NB4 (cell line): ENCODE data around the gene MPDU1.

ENCODE experiments used
- MYC ChIP-seq: IDR thresholded peaks from 2 replicates; pipeline ENCODE4 v1.6.1; 2011; ENCODE audit warnings: low read depth, low read length
- POLR2A ChIP-seq: IDR thresholded peaks from 2 replicates; pipeline ENCODE4 v1.6.1; 2011; ENCODE audit warnings: mild to moderate bottlenecking; ENCODE audit not compliant: insufficient read length; ENCODE audit errors: extremely low read depth
- TF ChIP-seq, protein P1 (sequence below): IDR thresholded peaks from 2 replicates; pipeline ENCODE4 v1.6.1; 2011; ENCODE audit warnings: low read depth, low read length
- TF ChIP-seq, protein P2 (sequence below): IDR thresholded peaks from one replicate; pipeline ENCODE4 v1.5.1; 2012; ENCODE audit warnings: low read depth, low read length

DNA sequence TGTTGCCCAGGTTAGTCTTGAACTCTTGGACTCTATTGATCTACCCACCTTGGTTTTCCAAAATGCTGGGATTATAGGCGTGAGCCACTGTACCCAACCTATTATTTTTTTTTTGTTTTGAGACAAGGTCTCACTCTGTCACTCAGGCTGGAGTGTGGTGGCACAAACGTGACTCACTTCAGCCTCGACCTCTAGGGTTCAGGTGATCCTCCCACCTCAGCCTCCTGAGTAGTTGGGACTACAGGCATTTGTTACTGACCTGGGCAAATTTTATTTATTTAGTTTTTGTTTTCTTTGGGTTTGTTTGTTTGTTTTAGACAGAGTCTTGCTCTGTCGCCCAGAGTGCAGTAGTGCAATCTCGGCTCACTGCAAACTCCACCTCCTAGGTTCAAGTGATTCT lies 40.0 kb downstream of the MPDU1 start:
- TF ChIP-seq, protein P1, sequence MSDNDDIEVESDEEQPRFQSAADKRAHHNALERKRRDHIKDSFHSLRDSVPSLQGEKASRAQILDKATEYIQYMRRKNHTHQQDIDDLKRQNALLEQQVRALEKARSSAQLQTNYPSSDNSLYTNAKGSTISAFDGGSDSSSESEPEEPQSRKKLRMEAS: no peak
- TF ChIP-seq, protein P2, sequence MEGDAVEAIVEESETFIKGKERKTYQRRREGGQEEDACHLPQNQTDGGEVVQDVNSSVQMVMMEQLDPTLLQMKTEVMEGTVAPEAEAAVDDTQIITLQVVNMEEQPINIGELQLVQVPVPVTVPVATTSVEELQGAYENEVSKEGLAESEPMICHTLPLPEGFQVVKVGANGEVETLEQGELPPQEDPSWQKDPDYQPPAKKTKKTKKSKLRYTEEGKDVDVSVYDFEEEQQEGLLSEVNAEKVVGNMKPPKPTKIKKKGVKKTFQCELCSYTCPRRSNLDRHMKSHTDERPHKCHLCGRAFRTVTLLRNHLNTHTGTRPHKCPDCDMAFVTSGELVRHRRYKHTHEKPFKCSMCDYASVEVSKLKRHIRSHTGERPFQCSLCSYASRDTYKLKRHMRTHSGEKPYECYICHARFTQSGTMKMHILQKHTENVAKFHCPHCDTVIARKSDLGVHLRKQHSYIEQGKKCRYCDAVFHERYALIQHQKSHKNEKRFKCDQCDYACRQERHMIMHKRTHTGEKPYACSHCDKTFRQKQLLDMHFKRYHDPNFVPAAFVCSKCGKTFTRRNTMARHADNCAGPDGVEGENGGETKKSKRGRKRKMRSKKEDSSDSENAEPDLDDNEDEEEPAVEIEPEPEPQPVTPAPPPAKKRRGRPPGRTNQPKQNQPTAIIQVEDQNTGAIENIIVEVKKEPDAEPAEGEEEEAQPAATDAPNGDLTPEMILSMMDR: no peak
- TF ChIP-seq POLR2A (no peak), MYC (no peak)
